ENCODE results near the gene MADD.

- TF ChIP-seq CTCF (IDR thresholded peaks at IDR 0.05; ENCODE audit: insufficient read depth, low read length) (no peak), REST (IDR thresholded peaks at IDR 0.05; ENCODE audit: insufficient replicate concordance, low read depth) (no peak), POLR2AphosphoS5 (IDR thresholded peaks at IDR 0.05; ENCODE audit: low read depth) (no peak), GABPA (IDR thresholded peaks at IDR 0.05; ENCODE audit: low read depth) (no peak), SPI1 (IDR thresholded peaks at IDR 0.05; ENCODE audit: borderline replicate concordance, low read depth) (no peak)
These were observed 15.5 kb upstream of the MADD start for GRCh38 chr11:47254386-47254785.
